Measurements from ENCODE around the gene DOCK4.

The DOCK4 gene

GRCh38 chr7:111744501-111745155 lies 461.6 kb downstream of the DOCK4 start:
- no peak for DNase-seq

- no peak for DNase-seq
Measured at GRCh38 chr7:111743244-111743847, 462.9 kb downstream of the DOCK4 start.

- DNase-seq: no peak
Measured at GRCh38 chr7:111741811-111742240, 464.4 kb downstream of the DOCK4 start.

GRCh38 chr7:111740942-111741341 lies 465.3 kb downstream of the DOCK4 start:
- DNase-seq: no peak

- no peak for DNase-seq
Measured at GRCh38 chr7:111736552-111736874, 469.7 kb downstream of the DOCK4 start.

- DNase-seq: no peak
Measured at GRCh38 chr7:111735661-111736551, 470.3 kb downstream of the DOCK4 start.

- no peak for DNase-seq
Measured at GRCh38 chr7:111734954-111735660, 471.1 kb downstream of the DOCK4 start.

GRCh38 chr7:111732923-111733322 lies 473.3 kb downstream of the DOCK4 start:
- DNase-seq: no peak

- no peak for DNase-seq
Measured at GRCh38 chr7:111730476-111731300, 475.5 kb downstream of the DOCK4 start.

GRCh38 chr7:111730057-111730456 lies 476.1 kb downstream of the DOCK4 start:
- no peak for DNase-seq

- no peak for DNase-seq
Measured at GRCh38 chr7:111729483-111729882, 476.7 kb downstream of the DOCK4 start.

- no peak for DNase-seq
Measured at GRCh38 chr7:111728635-111728995, 477.6 kb downstream of the DOCK4 start.

GRCh38 chr7:111727905-111728634 lies 478.1 kb downstream of the DOCK4 start:
- DNase-seq: no peak

- DNase-seq: no peak
Measured at GRCh38 chr7:111718886-111719285, 487.3 kb downstream of the DOCK4 start.

GRCh38 chr7:111711426-111712065 lies 494.7 kb downstream of the DOCK4 start:
- no peak for DNase-seq

- no peak for DNase-seq
Measured at GRCh38 chr7:111710839-111711380, 495.3 kb downstream of the DOCK4 start.

GRCh38 chr7:111708072-111708471 lies 498.1 kb downstream of the DOCK4 start:
- DNase-seq: no peak

GRCh38 chr7:111705807-111706206 lies 500.4 kb downstream of the DOCK4 start:
- DNase-seq: no peak

GRCh38 chr7:111697771-111698170 lies 508.4 kb downstream of the DOCK4 start:
- DNase-seq: no peak

GRCh38 chr7:111694376-111694775 lies 511.8 kb downstream of the DOCK4 start:
- no peak for DNase-seq
